Fibroblast of skin of left biceps (primary cell): ENCODE measurements around the gene OLFML2A.
A peak's percentile ranks its signal among the peaks of the same experiment; 100 is the strongest.
"Not testable (repeated sequence)": the region's sequence is repeated elsewhere in the genome, so short reads cannot be mapped to it uniquely, and the experiment has no call there.

ENCODE experiments used
- DNase-seq, 2 experiments: peaks; one replicate each; pipeline ENCODE4 v3.0.0-alpha.2; 2013; ENCODE audit warnings: low read depth in 2 of 2

OLFML2A gene

DNA sequence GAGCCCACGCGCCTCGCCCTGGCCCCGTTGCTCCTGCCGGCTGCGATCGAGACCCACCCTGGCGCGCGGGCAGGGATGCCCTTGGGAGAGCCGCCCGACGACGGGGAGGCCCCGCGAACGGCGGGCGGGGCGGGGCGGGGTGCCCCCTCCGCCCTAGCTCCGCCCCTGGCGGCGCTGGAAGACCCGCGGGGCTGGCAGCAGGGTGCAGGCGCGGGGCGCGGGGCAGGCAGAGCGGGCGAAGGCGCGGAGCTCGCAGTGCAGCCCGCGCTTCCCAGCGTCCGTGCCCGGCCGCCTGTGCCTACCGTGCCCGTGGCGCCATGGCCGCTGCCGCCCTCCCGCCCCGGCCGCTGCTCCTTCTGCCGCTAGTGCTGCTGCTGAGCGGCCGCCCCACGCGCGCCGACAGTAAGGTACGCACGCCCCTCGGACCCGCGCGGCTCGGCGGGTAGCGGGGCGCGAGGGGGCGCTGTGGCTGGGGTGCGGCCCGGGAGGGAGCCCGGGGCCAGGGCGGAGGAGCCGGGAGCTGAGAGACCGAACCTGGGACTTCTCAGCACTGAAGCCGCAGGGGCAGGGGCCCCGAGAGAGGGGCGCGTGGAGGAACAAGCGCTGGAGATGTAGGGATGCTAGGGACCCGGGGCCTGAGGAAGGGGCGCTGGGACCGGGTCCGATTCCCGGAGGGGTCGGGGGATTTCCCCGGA, at the start of gene OLFML2A:
Gene OLFML2A (plus strand): TSS at position 180 of the 695 bp plus-strand sequence. CDS start 138 bp downstream, at position 318.
- no peak for DNase-seq

DNA sequence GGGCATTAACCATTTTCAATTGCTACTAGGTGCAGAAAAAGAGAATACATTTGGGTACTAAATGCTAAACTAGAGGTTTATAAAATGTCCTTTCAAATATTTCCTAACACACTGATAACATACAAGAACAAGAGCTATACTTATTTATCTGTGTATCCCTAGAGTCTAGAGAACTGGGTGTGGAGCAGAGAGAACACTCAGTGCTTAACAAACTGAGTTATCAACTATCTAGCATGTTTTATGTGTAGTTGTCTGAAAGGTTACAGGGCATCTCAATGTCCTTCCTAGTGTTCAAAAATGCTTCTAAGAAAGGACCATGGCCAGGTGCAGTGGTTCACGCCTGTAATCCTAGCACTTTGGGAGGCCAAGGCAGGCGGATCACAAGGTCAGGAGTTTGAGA, 46.2 kb upstream of the OLFML2A start:
- DNase-seq = no peak

DNA sequence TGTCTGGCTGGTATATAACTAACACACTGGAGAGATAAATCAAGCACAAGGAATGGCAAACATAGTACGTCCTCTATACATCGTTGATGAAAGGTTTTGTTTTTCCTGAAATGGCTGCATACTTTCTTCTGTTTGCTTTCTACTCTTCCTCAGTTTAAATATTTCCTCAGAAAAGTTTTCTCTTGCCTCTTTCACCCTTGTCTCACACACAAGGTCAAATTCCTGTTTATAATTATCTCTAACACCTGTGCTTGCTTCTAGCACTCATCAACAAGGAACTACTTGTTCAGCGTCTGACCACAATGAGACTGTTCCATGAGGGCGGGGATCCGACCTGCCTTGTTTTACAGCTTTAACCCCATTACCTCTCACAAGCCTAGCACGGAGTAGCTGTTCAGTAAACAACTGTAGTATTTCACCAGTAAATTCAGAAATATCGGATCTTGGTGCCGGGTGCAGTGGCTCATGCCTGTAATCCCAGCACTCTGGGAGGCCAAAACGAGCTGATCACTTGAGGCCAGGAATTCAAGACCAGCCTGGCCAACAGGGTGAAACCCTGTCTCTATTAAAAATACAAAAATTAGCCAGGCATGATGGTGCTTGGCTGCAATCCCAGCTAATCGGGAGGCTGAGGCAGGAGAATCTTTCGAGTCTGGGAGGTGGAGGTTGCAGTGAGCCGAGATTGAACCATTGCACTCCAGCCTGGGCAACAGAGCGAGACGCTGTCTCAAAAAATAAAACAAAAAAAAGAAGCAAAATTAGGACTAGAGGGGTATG, 42.8 kb upstream of the OLFML2A start:
- no peak for DNase-seq

DNA sequence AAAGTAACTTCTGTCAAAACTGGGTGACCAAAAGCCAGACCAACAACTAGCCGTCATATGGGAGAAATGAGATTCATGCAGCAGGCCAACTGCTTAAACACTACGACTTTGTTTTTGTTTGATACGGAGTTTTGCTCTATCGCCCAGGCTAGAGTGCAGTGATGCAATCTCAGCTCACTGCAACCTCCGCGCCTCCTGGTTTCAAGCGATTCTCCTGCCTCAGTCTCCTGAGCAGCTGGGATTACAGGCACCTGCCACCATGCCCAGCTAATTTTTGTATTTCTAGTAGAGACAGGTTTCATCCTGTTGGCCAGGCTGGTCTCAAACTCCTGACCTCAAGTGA, 42.2 kb upstream of the OLFML2A start:
- DNase-seq = not testable (repeated sequence)

DNA sequence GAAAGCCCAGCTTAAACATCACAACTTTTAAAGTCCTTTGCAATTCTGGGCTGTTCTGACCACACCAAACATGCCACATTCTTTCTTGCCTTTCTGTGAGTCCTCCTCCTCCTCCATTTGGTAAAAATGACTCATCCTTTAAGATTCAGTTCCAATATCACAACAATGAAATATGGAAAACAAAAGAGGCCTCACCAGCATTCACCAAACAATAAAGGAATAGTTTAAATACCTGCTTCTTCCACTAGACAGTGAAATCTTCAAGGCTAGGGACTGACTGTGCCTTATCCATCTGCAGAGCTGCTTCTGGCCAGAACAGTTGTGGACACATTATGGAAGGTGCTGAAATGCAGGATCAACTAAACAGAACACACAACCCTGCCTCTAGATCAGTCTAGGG, 41.8 kb upstream of the OLFML2A start:
- no peak for DNase-seq

DNA sequence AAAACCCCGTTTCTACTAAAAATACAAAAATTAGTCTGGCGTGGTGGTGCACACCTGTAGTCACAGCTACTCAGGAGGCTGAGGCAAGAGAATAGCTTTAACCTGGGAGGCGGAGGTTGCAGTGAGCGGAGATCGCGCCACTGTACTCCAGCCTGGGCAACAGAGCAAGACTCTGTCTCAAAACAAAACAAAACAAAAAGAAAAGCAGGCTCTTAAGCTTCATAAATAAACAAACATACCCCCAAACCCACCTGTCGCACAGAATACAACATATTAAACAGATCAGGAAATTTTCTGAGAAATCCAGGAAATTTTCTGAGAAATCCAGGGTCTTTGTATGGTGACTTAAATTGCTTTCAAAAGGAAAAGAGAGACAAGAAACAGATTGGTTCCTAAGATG, 38.9 kb upstream of the OLFML2A start:
- not testable (repeated sequence) for DNase-seq

DNA sequence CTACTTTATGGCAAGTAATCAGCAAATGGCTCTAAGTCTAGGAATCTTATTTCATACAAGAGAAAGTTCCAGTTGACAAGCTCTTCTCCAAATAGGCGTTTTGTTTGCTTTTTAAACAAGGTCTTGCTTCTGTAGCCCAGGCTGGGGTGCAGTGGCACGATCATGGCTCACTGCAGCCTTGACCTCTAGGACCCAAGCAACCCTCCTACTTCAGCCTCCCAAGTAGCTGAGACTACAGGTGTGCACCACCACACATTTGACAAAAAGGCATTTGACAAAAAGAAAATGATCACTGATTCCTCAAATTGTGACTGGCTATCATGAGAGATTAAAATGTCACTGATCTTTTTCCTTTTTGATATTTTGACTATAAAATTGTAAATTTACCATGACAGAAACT, 37.6 kb upstream of the OLFML2A start:
- DNase-seq = no peak

DNA sequence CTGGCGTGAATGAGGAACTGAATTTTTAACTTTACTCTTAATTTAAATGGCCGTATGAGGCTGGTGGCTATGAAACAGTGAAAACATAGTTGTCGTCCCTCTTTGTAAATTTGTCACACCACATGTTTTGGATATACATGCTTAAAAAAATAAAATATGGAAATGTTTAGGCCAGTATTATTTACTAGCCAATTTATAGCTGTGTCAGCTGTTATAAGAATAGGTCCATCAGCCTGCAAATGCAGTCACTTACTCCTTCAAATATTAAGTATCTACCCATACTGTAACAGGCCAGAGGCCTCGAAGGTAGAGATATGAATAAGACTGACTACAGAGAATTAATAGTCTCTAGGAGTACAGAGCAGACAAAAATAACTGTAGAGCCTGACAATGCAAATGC, 35.8 kb upstream of the OLFML2A start:
- DNase-seq = no peak

DNA sequence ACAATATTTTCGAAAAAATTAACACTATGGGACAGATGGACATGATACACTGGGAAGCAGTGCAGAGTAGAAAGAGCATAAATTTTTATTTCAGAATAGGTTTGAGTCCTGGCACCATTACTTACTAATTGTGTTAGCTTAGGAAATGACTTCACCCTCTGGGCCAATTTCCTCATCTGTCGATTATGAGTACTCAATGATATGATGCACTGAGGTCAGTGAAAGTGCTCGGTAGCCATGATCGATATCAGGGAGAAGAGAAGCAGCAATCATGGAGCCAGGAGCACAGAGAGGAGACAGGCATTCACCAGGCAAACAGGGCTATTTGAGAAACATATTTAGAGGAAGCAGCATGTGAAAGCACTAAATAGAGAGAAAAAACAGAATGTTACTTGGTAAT, 35.3 kb upstream of the OLFML2A start:
- no peak for DNase-seq

DNA sequence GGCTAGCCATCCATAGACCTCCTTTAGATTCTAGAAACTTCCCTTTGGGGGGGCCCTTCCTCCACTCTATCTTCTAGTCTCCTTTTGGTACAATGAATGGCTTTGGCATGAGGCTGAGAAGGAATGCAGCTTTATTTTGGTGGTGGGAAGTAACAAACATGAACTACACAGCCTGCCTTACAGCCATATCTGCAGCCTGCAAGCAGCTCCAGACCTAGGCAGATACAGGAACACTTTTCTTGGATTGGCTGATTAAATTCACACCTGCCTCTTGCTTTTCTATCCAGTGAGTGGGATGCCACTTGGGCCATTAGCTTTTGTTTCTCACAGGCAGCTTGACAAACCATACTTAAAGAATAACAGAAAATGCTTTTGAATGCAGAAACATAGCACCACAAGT, 34.0 kb upstream of the OLFML2A start:
- DNase-seq = no peak

DNA sequence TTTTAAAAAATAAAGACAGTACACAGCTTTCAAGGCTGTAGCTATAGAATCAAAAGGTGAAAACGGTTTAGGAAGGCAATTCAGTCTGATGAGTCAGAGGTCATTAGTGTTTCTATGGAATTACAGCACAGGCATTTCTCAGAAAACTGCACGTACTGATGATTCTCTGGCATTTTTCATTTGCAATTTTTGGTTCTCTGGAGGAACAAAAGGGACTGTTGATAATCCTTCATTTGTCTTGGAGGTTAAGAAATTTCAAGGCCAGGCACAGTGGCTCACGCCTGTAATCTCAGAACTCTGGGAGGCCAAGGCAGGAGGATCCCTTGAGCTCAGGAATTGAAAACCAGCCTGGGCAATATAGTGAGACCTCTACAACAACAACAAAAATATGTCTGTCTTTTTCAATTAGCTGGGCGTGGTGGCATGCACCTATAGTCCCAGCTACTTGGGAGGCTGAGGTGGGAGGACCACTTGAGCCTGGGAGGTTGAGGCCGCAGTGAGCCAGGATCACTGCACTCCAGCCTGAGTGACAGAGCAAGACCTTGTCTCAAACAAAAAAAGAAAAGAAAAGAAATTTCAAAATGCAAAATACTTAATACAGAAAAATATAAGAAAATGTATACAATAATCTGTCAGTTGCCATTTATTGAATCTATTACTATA, 33.1 kb upstream of the OLFML2A start:
- DNase-seq = peak in 1 of 2 experiments; percentile 35

DNA sequence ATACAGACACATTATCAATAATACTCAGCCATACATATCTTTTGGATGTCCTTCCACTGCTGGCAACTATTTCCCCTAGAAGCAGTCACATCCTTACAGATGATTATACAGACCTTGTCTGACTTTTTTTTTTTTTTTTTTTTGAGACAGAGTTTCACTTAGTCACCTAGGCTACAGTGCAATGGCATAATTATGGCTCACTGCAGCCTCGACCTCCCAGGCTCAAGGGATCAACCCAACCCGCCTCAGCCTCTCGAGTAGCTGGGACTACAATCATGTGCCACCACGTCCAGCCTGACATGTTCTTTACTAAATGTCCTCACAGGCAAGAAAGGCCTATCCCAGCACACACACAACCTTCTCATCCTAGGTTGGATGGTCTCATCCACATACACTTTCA, 29.9 kb upstream of the OLFML2A start:
- DNase-seq = no peak

DNA sequence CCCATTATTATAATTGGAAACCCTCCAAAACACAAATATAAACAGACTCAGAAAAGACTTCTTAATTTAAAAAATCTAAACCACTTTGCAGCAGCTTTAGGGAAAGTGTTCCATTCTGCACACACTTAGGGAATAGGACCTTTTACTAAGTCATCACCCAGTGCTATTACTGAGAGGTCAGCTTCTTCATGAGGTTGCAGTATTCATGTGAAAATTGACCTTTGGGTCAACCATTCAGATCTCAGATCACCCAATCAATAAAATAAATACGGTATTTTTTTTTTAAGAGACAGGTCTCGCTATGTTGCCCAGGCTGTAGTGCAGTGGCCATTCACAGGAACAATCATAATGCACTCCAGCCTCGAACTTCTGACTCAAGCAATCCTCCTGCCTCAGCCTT, 27.6 kb upstream of the OLFML2A start:
- DNase-seq = no peak

DNA sequence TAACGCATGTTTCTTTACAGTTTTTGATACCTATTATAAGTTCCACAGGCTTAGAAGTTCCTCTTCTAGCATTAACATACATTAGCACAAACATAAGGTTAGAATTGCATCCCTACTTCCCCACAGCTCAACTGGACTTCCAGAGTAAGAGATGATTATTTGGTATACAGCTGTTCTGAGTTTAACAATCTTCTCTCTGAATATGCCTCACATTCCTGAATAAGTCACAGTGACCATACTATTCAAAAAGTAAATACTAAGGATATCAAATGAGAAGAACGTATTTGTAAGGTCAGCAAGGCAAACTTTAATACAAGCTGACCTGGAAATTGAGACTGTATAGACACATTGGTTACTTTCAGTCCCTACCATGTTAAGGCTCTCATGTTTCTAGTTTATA, 27.2 kb upstream of the OLFML2A start:
- no peak for DNase-seq

DNA sequence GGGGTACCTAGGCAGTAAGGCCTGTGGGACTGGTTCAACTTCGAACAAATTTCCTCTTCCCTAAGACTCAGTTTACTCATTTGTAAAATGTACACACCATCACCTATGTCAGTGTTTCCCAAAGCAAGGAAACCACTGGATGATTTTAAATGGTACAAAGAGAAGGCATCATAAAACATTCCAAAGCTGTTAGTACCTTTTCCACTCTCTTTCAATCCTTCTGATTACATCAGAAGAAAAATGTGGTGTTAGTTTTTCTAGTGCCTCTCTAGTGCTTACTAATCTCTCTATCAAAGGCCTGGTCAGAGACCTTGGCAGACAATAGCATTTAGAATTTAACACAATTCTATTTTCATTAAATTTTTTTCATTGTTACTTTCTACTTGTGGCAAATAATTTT, 24.0 kb upstream of the OLFML2A start:
- DNase-seq = peak in 1 of 2 experiments; percentile 31

DNA sequence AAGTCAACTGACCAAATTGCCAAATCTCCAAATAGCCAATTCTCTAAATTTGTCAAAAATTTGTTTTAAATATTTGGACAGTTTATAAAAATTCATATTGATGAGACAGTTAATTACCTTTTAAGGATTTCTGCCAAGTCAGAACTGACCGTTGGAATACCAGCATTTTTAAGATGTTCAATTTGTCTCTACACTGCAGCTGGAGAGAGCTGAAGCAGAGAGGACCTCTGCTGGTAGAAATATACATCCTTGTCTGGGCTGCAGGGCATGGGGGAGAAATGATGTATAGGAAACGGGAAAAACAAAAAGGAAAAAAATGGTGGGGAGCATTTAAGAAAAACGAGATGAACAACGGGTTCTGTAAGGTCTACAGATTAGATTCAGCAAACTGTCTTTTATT, 22.6 kb upstream of the OLFML2A start:
- no peak for DNase-seq

DNA sequence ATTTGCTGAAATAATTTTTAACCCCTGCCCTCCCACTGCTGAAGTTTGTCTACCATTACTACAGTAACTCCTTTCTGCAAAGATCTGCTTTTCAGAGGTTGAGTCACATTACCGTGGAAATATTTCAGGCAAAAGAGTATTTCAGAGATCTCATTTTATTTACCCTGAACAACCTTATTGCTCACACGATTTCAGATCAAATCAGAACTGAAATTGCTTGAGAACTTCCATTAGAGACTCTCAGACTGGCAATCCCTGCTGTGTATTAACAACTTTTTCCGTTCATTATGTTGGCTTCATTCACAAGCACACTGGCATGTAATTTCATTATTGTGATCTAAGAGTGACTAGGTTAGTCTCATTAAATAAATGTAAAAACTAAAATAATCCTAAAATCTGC, 21.9 kb upstream of the OLFML2A start:
- DNase-seq = no peak

DNA sequence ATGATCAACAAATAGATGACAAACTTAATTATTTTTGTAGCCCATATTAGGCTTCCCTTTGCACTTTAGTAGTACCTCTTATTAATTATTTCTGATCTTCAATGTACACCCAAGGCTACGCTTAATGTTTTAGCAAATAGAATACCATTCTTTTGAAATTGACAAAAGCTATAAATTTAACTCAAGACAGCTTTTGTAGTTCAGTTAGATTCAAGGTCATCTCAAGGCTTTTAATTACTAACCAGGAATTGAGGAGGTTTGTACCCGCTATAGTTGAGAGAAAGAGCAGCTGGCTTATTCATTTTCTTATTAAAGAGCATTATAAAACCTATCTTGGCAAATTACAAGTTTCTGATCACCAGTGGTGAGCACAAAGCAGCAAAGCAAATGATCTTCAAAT, 20.9 kb upstream of the OLFML2A start:
- DNase-seq = no peak

DNA sequence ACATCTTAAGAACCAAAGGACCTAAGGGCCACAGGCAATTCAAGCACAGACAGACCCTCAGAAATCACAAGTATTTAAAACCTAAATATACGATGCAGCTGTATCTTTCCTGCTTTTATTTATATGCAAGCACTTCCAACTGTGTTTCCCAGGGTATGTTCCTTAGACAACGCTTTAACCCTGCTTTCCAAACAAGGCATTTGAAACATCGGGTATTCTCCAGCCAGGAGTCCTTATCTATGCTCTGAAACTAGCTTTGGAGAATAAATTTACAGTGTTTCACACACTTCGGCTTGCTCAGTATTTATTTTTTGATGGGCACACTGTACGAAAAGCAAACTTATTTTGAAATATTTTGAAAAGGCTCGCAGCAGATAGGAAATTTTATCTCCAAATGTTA, 19.3 kb upstream of the OLFML2A start:
- no peak for DNase-seq

DNA sequence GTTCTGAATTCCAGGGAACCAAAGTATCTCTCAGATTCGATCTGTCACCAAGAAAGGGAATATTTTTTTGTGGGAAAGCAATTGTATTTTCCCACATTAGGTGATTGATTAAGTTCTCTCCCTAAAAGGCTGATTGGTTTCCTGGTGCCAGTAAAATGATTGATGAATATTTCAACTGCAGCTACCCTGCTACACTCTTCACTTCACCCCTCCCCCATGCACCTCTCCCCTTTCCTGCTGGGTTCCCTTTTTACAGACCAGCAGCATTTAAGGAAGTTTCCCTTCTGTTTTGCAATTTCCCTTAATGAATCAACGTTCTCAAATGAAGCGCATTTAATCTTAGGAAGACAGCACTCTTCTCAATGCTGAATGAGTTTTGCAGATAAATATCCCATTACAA, 18.9 kb upstream of the OLFML2A start:
- no peak for DNase-seq

DNA sequence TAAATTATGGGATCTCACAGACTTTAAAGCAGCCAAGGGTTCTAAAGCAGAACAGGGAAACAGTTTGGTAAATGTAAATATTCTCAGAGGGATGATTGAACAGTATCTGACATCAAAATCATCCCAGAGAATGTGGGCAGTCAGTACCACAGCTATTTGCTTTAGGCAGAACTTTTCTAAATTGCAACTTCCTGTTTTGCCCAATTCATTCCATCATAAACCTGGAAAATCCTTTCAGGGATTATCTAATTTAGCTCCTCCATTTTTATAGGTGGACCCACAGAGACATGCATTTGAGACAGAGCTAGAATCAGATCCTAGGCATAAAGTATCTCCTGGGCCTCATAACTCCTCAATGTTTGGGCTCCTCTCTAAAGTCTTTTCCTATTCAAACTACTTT, 18.2 kb upstream of the OLFML2A start:
- no peak for DNase-seq

DNA sequence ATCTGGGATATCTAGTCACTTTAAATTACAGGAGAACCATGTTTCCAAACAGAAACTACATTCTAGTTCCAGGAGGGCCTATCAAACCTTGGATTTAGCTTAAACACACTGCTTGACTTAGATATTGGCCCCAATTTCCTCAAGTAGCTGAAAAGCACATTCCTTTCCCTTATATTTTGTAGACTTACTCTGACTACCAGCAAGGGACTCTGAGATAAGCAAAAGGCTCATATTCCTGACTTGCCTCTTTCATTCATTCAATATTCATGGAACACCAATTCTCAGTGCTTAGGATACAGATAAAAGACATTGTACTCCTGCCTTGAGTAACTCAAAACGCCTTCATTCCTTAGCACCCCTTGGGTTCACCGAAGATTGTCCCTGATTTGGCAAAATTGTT, 17.6 kb upstream of the OLFML2A start:
- no peak for DNase-seq

DNA sequence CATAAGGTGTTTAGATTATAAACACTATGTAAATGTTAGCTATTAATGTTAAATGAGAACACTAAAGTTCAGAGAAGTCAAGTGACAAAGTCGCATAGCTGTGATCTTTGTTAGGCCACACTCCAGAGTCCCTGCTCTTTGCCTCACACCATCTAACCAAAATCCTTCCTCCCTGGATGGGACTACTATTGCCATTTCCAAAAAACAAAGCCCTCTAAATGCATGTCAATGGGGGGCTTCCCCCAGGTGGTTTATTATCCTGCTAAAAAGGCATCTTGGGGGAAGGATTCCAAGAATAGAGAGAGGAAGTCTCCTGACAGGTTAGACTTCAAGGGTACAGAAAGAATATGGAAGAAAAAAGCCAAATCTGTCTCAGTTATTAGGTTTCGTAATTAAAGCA, 16.2 kb upstream of the OLFML2A start:
- DNase-seq = no peak
